ENCODE results near the gene CBARP. TPM values are rescaled to one million over a fixed set of nuclear protein-coding genes. Genes with fewer than 3 reads are reported as not detected.

CBARP gene
- total and polyA plus RNA-seq, 2 of the 13 experiments (the other 11 are each of a cell fraction or from before 2014, with no cell fraction given), result 1.2 to 1.4 TPM

DNA sequence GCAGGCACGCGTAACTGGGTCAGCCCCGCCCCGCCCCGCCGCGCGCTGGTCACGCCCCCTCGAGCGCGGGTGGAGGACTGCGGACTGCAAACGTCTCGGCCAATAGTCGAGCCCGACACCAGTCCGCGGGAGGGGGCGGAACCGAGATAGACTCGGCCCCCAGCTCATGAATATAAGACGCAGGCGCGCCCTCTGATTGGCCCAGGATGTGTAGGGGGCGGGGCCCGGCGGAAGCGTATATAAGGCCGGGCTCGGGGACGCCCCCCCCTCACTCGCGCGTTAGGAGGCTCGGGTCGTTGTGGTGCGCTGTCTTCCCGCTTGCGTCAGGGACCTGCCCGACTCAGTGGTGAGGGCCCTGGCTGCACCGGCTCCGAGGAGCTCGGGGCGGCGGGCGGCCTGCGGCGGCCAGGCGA, 31.3 kb upstream of the CBARP start, which contains the start of gene CIRBP (continued):
- TF ChIP-seq, protein P1, sequence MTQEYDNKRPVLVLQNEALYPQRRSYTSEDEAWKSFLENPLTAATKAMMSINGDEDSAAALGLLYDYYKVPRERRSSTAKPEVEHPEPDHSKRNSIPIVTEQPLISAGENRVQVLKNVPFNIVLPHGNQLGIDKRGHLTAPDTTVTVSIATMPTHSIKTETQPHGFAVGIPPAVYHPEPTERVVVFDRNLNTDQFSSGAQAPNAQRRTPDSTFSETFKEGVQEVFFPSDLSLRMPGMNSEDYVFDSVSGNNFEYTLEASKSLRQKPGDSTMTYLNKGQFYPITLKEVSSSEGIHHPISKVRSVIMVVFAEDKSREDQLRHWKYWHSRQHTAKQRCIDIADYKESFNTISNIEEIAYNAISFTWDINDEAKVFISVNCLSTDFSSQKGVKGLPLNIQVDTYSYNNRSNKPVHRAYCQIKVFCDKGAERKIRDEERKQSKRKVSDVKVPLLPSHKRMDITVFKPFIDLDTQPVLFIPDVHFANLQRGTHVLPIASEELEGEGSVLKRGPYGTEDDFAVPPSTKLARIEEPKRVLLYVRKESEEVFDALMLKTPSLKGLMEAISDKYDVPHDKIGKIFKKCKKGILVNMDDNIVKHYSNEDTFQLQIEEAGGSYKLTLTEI (CRISPR knock-in tag; conservative IDR thresholded peaks at IDR 0.05), result no peak
- TF ChIP-seq NFYC (CRISPR knock-in tag; IDR thresholded peaks at IDR 0.05) (peak; percentile 83), HNRNPH1 (optimal IDR thresholded peaks at IDR 0.05; ENCODE audit: low read depth, low read length) (no peak), ATF7 (IDR thresholded peaks at IDR 0.05) (no peak), ATF7 (CRISPR knock-in tag; IDR thresholded peaks at IDR 0.05) (no peak), ZNF281 (CRISPR knock-in tag; IDR thresholded peaks at IDR 0.05; ENCODE audit: borderline replicate concordance) (no peak; the same call in 1 of the 2 replicates), ZUFSP (CRISPR knock-in tag; IDR thresholded peaks at IDR 0.05; ENCODE audit: borderline replicate concordance) (no peak), ZNF362 (CRISPR knock-in tag; IDR thresholded peaks at IDR 0.05; ENCODE audit: borderline replicate concordance) (0 out of 2 replicates have a peak, but pooled peaks have one; percentile 23), EZH2 (conservative IDR thresholded peaks at IDR 0.05; ENCODE audit: low read depth, low read length) (no peak), ZNF160 (CRISPR knock-in tag; IDR thresholded peaks at IDR 0.05) (no peak), NR0B2 (CRISPR knock-in tag; IDR thresholded peaks at IDR 0.05) (no peak), ZNF337 (CRISPR knock-in tag; IDR thresholded peaks at IDR 0.05; ENCODE audit: borderline replicate concordance, low read depth) (no peak), SP5 (CRISPR knock-in tag; IDR thresholded peaks at IDR 0.05; ENCODE audit: borderline replicate concordance, low read depth) (peak; percentile 72; the same call in 1 of the 2 replicates), ZNF883 (CRISPR knock-in tag; IDR thresholded peaks at IDR 0.05; ENCODE audit: not compliant biosample characterization) (no peak), RBM39 (IDR thresholded peaks at IDR 0.05; ENCODE audit: low read depth, low read length, poor library complexity, severe bottlenecking) (peak; percentile 96), POGZ (CRISPR knock-in tag; IDR thresholded peaks at IDR 0.05) (no peak), GATAD1 (CRISPR knock-in tag; IDR thresholded peaks at IDR 0.05) (no peak; the same call in none of the 2 replicates), LBX2 (CRISPR knock-in tag; IDR thresholded peaks at IDR 0.05; ENCODE audit: borderline replicate concordance) (no peak), RFX5 (IDR thresholded peaks at IDR 0.05; ENCODE audit: low read depth, low read length) (0 out of 2 replicates have a peak, but pooled peaks have one; percentile 31), PAF1 (CRISPR knock-in tag; IDR thresholded peaks at IDR 0.05) (no peak), BRCA1 (CRISPR knock-in tag; IDR thresholded peaks at IDR 0.05) (no peak)
